ENCODE measurements around the gene CCN5. TPM values are rescaled to one million over a fixed set of nuclear protein-coding genes. Genes with fewer than 3 reads are reported as not detected.

Gene CCN5
- total and polyA plus RNA-seq, 8 donors = 0.29 to 20.8 (median 0.48) TPM

DNA sequence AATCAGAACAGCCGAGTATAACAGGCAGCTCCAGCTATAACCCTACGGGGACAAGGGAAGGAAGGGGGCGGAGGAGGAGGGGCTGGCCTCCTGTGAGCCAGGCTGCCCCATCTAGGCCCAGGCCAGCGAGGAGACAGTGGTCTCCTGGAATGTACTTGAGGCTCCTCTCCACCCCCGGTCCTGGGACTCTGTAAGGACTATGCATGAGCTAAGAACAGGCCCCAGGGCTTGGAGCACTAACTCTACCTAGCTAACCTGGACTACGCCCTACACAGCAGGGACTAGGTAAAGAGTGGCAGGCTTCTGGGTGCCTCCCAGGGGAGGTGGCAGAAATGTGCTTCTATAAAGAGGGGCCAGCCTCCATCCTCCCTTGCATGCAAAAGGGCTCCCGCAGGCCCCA, 39.4 kb downstream of the CCN5 start:
- no peak for DNase-seq
- intact Hi-C loops (cut with DNase I) = loop anchor here in 1 of 2 donors (5.0 kb wide), 1 partner anchor 113 kb away; no protein-coding TSS in a partner anchor
- TF ChIP-seq CTCF (IDR thresholded peaks at IDR 0.05) = no peak
- ATAC-seq = no peak
- Histone ChIP-seq H3K27me3 (peaks cover 0 to 26% of the 10 kb centered on the region in 2 donors), H3K9me3 (no peaks in the 10 kb centered on the region), H3K4me3 (no peak overlapping the region), H3K27ac (no peak overlapping the region), H3K36me3 (no peaks in the 10 kb centered on the region), H3K4me1 (peaks cover 0 to 4% of the 10 kb centered on the region in 2 donors)

GRCh38 chr20:44756011-44756688, 41.0 kb downstream of the CCN5 start:
- Histone ChIP-seq H3K4me1 (no peaks in the 10 kb centered on the region), H3K27me3 (peaks cover 0 to 11% of the 10 kb centered on the region in 2 donors), H3K4me3 (no peak overlapping the region), H3K27ac (no peak overlapping the region), H3K9me3 (no peaks in the 10 kb centered on the region), H3K36me3 (no peaks in the 10 kb centered on the region)
- no peak for TF ChIP-seq CTCF (IDR thresholded peaks at IDR 0.05)
- no peak for ATAC-seq
- no peak for DNase-seq
- intact Hi-C loops (cut with DNase I) = no loop called here

- ATAC-seq (no peak), DNase-seq (no peak)
- H3K27me3 ChIP-seq = peaks cover 0 to 3% of the 10 kb centered on the region in 2 donors
- no peak overlapping the region for H3K4me3 ChIP-seq
- intact Hi-C loops (cut with DNase I) = no loop called here
- H3K27ac ChIP-seq = no peak overlapping the region
- H3K4me1 ChIP-seq = peaks cover 0 to 3% of the 10 kb centered on the region in 2 donors
- no peak for TF ChIP-seq CTCF (IDR thresholded peaks at IDR 0.05)
- H3K9me3 ChIP-seq = no peaks in the 10 kb centered on the region
- H3K36me3 ChIP-seq = no peaks in the 10 kb centered on the region
Measured at GRCh38 chr20:44756956-44757355, 41.8 kb downstream of the CCN5 start.

DNA sequence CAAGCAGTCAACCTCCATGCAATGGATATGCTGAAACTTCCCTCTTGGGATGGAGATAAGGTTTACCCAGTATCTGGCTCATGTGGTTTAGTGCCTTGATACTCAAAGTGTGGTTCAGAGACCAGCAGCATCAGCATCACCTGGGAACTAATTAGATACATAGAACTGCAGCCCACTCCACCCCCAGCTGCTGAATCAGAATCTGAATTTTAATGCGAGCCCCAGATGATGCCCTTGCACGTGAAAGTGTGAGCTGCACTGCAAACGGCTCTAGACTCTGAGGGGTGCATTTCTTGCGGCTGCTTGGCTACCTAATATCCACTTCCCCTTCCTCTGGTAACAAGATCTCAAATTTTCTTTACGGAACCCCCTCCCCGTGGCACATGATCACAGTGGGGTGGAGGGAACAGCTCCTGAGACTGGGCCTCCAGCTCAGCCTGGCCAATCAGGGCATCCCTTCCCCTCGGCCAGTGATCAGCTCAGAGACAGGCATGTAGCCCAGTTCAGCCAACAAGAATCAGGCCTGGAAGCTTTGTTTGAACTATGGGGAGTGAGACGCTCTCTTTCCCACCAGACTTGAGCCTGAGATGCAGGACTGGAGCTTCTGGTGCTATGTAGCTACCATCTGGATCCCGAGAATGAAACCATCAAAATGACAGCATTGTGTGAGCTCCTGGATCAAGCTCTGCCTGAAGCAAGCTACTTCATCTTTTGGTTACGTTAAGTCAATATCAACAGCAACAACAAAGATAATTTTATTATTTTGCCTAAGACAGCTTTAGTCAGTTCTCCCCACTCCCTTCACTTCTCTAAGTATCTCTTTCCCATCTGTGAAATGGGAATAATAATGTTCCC, 43.3 kb downstream of the CCN5 start:
- Histone ChIP-seq H3K4me1 (peaks cover 0 to 6% of the 10 kb centered on the region in 2 donors), H3K27me3 (no peaks in the 10 kb centered on the region), H3K27ac (no peak overlapping the region), H3K9me3 (no peaks in the 10 kb centered on the region), H3K4me3 (no peak overlapping the region), H3K36me3 (no peaks in the 10 kb centered on the region)
- DNase-seq (no peak), ATAC-seq (no peak)
- no peak for TF ChIP-seq CTCF (IDR thresholded peaks at IDR 0.05)
- intact Hi-C loops (cut with DNase I) = no loop called here

GRCh38 chr20:44759595-44759994, 44.4 kb downstream of the CCN5 start:
- TF ChIP-seq CTCF (IDR thresholded peaks at IDR 0.05) = no peak
- H3K4me1 ChIP-seq = peaks cover 0 to 6% of the 10 kb centered on the region in 2 donors
- no peak for DNase-seq
- no peaks in the 10 kb centered on the region for H3K9me3 ChIP-seq
- no peak overlapping the region for H3K4me3 ChIP-seq
- ATAC-seq = no peak
- H3K36me3 ChIP-seq = no peaks in the 10 kb centered on the region
- H3K27ac ChIP-seq = no peak overlapping the region
- intact Hi-C loops (cut with DNase I) = no loop called here
- H3K27me3 ChIP-seq = no peaks in the 10 kb centered on the region
